HEK293 (cell line): ENCODE results near the gene CCDC102B.

Source experiments
- CTCF ChIA-PET: fragments of 350-600 bp; formaldehyde crosslinking; extraction: SDS; loops from one replicate; lab custom pipeline; 2021; ENCODE audit warnings: antibody characterized with exemption; lab: Yijun Ruan, JAX
- POLR2A ChIA-PET: fragments of 300-600 bp; formaldehyde crosslinking; extraction: SDS; loops from one replicate; lab custom pipeline; 2020; ENCODE audit warnings: antibody characterized with exemption, inconsistent platforms; lab: Yijun Ruan, JAX
- H3K27ac ChIP-seq: fragments of 200-500 bp; sonication (Bioruptor generic); 2 replicates; pipeline ENCODE4 v1.5.1; 2014; ENCODE audit warnings: low read depth, low read length, control low read depth, inconsistent platforms; ENCODE audit errors: extremely low read depth
- H3K36me3 ChIP-seq, 2 experiments: fragments of 200-500 bp in 1 of 2; sonication (Bioruptor generic) in 1 of 2; 1 replicate in 1 of 2; 2 replicates in 1 of 2; pipeline ENCODE4 v1.5.1; 2014 to 2017; ENCODE audit warnings: inconsistent platforms in 2 of 2, low read length in 2 of 2; ENCODE audit not compliant: control insufficient read depth in 2 of 2, insufficient read depth in 1 of 2
- H3K4me1 ChIP-seq: fragments of 200-500 bp; sonication (Bioruptor generic); 2 replicates; pipeline ENCODE4 v1.5.1; 2014; ENCODE audit warnings: mild to moderate bottlenecking, low read length, inconsistent platforms; ENCODE audit not compliant: control insufficient read depth, insufficient read depth
- H3K4me3 ChIP-seq: 2 replicates; pipeline ENCODE4 v1.5.1; 2011; ENCODE audit warnings: low read depth, mild to moderate bottlenecking, control low read depth, low read length, moderate library complexity
- H3K9me3 ChIP-seq: fragments of 200-500 bp; sonication (Bioruptor generic); 2 replicates; pipeline ENCODE4 v1.5.1; 2014; ENCODE audit warnings: low read depth, low read length, inconsistent platforms; ENCODE audit not compliant: control insufficient read depth, insufficient read depth
- BCL11B ChIP-seq: fragments of 450-650 bp; formaldehyde crosslinking; IDR thresholded peaks from 2 replicates; pipeline ENCODE4 v1.5.1; 2016; ENCODE audit warnings: low read depth, missing biosample characterization, missing genetic modification characterization
- CTCF ChIP-seq: fragments of 450-650 bp; formaldehyde crosslinking; IDR thresholded peaks from 2 replicates; pipeline ENCODE4 v1.5.1; 2016; ENCODE audit warnings: missing biosample characterization, missing genetic modification characterization
- KLF1 ChIP-seq: fragments of 450-650 bp; formaldehyde crosslinking; IDR thresholded peaks from 2 replicates; pipeline ENCODE4 v1.5.1; 2016; ENCODE audit warnings: missing biosample characterization, missing genetic modification characterization
- MZF1 ChIP-seq: fragments of 450-650 bp; formaldehyde crosslinking; IDR thresholded peaks from 2 replicates; pipeline ENCODE4 v1.5.1; 2017; ENCODE audit warnings: missing biosample characterization, missing genetic modification characterization, borderline replicate concordance
- PRDM2 ChIP-seq: fragments of 450-650 bp; formaldehyde crosslinking; IDR thresholded peaks from 2 replicates; pipeline ENCODE4 v1.5.1; 2016; ENCODE audit warnings: missing biosample characterization, missing genetic modification characterization, borderline replicate concordance
- SP7 ChIP-seq: fragments of 450-650 bp; formaldehyde crosslinking; IDR thresholded peaks from 2 replicates; pipeline ENCODE4 v1.5.1; 2016; ENCODE audit warnings: missing biosample characterization, missing genetic modification characterization
- TSHZ1 ChIP-seq: fragments of 450-650 bp; formaldehyde crosslinking; IDR thresholded peaks from 2 replicates; pipeline ENCODE4 v1.5.1; 2016; ENCODE audit warnings: missing biosample characterization, missing genetic modification characterization, borderline replicate concordance
- ZBTB21 ChIP-seq: fragments of 450-650 bp; formaldehyde crosslinking; IDR thresholded peaks from 2 replicates; pipeline ENCODE4 v1.5.1; 2017; ENCODE audit warnings: missing biosample characterization, missing genetic modification characterization
- ZNF24 ChIP-seq: fragments of 450-650 bp; formaldehyde crosslinking; IDR thresholded peaks from 2 replicates; pipeline ENCODE4 v1.5.1; 2016; ENCODE audit warnings: missing biosample characterization, missing genetic modification characterization
- ZNF274 ChIP-seq, 2 experiments: fragments of 200-500 bp in 1 of 2; fragments of 450-650 bp in 1 of 2; sonication (Bioruptor generic) in 1 of 2; formaldehyde crosslinking in 1 of 2; IDR thresholded peaks; 2 replicates each; pipeline versions ENCODE4 v1.5.1 to v1.6.1; 2014 to 2016; ENCODE audit warnings: borderline replicate concordance in 1 of 2, inconsistent platforms in 1 of 2, low read length in 1 of 2, missing biosample characterization in 1 of 2, missing genetic modification characterization in 1 of 2
- ZNF514 ChIP-seq: fragments of 450-650 bp; formaldehyde crosslinking; IDR thresholded peaks from 2 replicates; pipeline ENCODE4 v1.5.1; 2016; ENCODE audit warnings: missing biosample characterization, missing genetic modification characterization
- ZNF585B ChIP-seq: fragments of 450-650 bp; formaldehyde crosslinking; IDR thresholded peaks from 2 replicates; pipeline ENCODE4 v1.5.1; 2016; ENCODE audit warnings: missing biosample characterization, missing genetic modification characterization
- ZNF76 ChIP-seq: fragments of 450-650 bp; formaldehyde crosslinking; IDR thresholded peaks from 2 replicates; pipeline ENCODE4; 2016; ENCODE audit warnings: low read depth, missing biosample characterization, missing genetic modification characterization, borderline replicate concordance
- ZNF777 ChIP-seq: fragments of 450-650 bp; formaldehyde crosslinking; IDR thresholded peaks from 2 replicates; pipeline ENCODE4 v1.5.1; 2017; ENCODE audit warnings: missing biosample characterization, missing genetic modification characterization, borderline replicate concordance
- ZSCAN18 ChIP-seq: fragments of 450-650 bp; formaldehyde crosslinking; IDR thresholded peaks from 2 replicates; pipeline ENCODE4 v1.5.1; 2016; ENCODE audit warnings: missing biosample characterization, missing genetic modification characterization
- ZSCAN4 ChIP-seq: fragments of 450-650 bp; formaldehyde crosslinking; IDR thresholded peaks from 2 replicates; pipeline ENCODE4 v1.5.1; 2017; ENCODE audit warnings: missing biosample characterization, missing genetic modification characterization

CCDC102B gene

DNA sequence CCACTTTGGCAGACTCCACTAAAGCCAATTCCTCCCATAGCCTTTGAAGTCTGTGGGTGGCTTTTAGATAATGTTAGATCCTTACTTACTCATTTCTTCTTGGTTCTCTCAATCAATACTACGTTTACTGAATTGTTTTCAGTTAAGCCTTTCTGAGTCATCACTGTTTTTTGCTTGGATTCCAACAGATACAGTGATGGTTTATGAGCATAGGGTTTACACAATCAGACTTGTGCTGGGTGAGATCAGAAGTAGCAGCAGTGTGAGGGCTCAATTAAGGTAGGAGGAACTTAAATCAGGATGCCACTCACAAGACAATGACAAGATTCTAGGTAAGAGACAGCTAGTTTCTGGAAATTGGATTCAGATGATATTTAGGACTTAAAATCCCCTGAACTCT, 305.1 kb downstream of the CCDC102B start:
- Histone ChIP-seq H3K9me3 (no peaks in the 10 kb centered on the region), H3K27ac (no peak overlapping the region), H3K4me1 (no peaks in the 10 kb centered on the region), H3K4me3 (no peak overlapping the region), H3K36me3 (no peaks in the 10 kb centered on the region)
- POLR2A ChIA-PET: no interaction called here
- TF ChIP-seq BCL11B (tag by site-specific recombination): no peak
- no peak for TF ChIP-seq SP7 (tag by site-specific recombination)
- no peak for TF ChIP-seq ZNF777
- no peak for TF ChIP-seq ZNF514 (tag by site-specific recombination)
- TF ChIP-seq PRDM2 (tag by site-specific recombination): no peak
- no peak for TF ChIP-seq ZNF585B (tag by site-specific recombination)
- no peak for TF ChIP-seq ZNF24 (tag by site-specific recombination)
- no peak for TF ChIP-seq KLF1 (tag by site-specific recombination)
- TF ChIP-seq ZSCAN18 (tag by site-specific recombination): no peak
- TF ChIP-seq ZBTB21: no peak
- TF ChIP-seq CTCF: no peak
- no peak for TF ChIP-seq ZSCAN4 (tag by site-specific recombination)
- no peak for TF ChIP-seq MZF1
- no peak for TF ChIP-seq ZNF274 (IDR thresholded peaks at IDR 0.05; ENCODE audit: low read length)
- TF ChIP-seq ZNF274 (tag by site-specific recombination; IDR thresholded peaks at IDR 0.05; ENCODE audit: borderline replicate concordance): no peak
- TF ChIP-seq ZNF76 (tag by site-specific recombination): no peak
- TF ChIP-seq TSHZ1 (tag by site-specific recombination): no peak
- CTCF ChIA-PET: no interaction called here
